Measurements from ENCODE around the gene RNASET2. TPM values are rescaled to one million over a fixed set of nuclear protein-coding genes. Genes with fewer than 3 reads are reported as not detected.
A peak's percentile ranks its signal among the peaks of the same experiment; 100 is the strongest.

RNASET2 gene
- total RNA-seq, result 20.3 and 22.5 TPM in 2 replicates

GRCh38 chr6:166956444-166957086 lies at the start of gene RNASET2:
RNASET2 (minus strand) TSS chr6:166956550; CDS start chr6:166956182, 368 bp downstream.
- DNase-seq (ENCODE audit: low read depth), result peak; percentile 90
- H3K4me3 ChIP-seq (ENCODE audit: low read depth, low read length), result peak within 1 kb of the TSS; percentile 76
- TF ChIP-seq CTCF (IDR thresholded peaks at IDR 0.05; ENCODE audit: insufficient read depth, low read depth, low read length), result no peak

GRCh38 chr6:167005350-167006159 lies 49.2 kb upstream of the RNASET2 start:
- DNase-seq (ENCODE audit: low read depth), result peak; percentile 44
- no peak overlapping the region for H3K4me3 ChIP-seq (ENCODE audit: low read depth, low read length)
- no peak for TF ChIP-seq CTCF (IDR thresholded peaks at IDR 0.05; ENCODE audit: insufficient read depth, low read depth, low read length)

GRCh38 chr6:167000759-167001158 lies 44.4 kb upstream of the RNASET2 start:
- no peak for DNase-seq (ENCODE audit: low read depth)
- no peak for TF ChIP-seq CTCF (IDR thresholded peaks at IDR 0.05; ENCODE audit: insufficient read depth, low read depth, low read length)
- peak overlapping the region; percentile 86 for H3K4me3 ChIP-seq (ENCODE audit: low read depth, low read length)

- DNase-seq (ENCODE audit: low read depth), result peak; percentile 15
- H3K4me3 ChIP-seq (ENCODE audit: low read depth, low read length), result peak overlapping the region; percentile 86
- TF ChIP-seq CTCF (IDR thresholded peaks at IDR 0.05; ENCODE audit: insufficient read depth, low read depth, low read length), result no peak
These were observed 43.5 kb upstream of the RNASET2 start for GRCh38 chr6:166999884-167000253.

DNA sequence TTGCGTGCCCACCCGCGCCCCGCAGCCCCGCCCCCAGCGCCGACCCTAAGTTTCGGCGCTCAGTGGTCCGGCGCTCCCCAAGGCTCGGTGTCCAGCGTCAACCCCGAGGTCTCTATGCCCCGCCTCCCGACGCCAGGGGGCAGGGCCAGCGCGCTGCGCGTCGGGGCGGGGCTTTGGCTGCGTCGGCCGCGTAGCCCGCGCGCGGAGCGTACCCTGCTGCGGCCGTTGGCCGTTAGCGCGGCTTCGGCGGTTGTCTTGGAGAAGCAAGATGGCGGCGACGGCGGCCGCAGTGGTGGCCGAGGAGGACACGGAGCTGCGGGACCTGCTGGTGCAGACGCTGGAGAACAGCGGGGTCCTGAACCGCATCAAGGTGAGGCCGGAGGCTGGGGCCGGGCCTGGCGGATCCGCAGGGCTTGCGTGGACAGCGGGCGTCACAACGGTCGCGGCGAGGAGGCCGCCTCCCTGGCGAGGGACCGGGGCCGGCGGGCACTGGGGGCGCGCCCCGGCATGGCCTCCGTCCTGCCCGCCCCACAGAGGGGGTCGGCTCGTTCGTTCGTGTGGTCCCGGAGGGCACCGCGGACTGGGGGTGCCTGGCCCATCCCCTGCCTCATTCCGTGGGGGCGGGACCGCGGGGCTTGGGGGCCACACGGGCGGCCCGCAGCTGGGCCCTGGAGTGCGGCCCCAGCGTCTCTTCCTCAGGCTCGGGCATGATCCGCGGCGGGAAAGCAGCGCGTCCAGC lies 43.0 kb upstream of the RNASET2 start, which contains the start of gene CEP43:
TSS of gene CEP43 (plus strand) at position 253 of the 739 bp plus-strand sequence. CDS start at position 269, 16 bp downstream.
- no peak for TF ChIP-seq CTCF (IDR thresholded peaks at IDR 0.05; ENCODE audit: insufficient read depth, low read depth, low read length)
- H3K4me3 ChIP-seq (ENCODE audit: low read depth, low read length), result peak within 1 kb of the TSS; percentile 95
- peak; percentile 96 for DNase-seq (ENCODE audit: low read depth)

GRCh38 chr6:166998256-166999144 lies 42.1 kb upstream of the RNASET2 start:
- DNase-seq (ENCODE audit: low read depth), result peak; percentile 21
- no peak for TF ChIP-seq CTCF (IDR thresholded peaks at IDR 0.05; ENCODE audit: insufficient read depth, low read depth, low read length)
- H3K4me3 ChIP-seq (ENCODE audit: low read depth, low read length), result peak overlapping the region; percentile 95

All from fibroblast of villous mesenchyme (primary cell).